Stimulated activated CD8-positive, alpha-beta memory T cell treated with anti-CD3 and anti-CD28 coated beads, Interleukin-15, amount 100 ng/mL, for 24 hours (primary cell): Measurements from ENCODE around the gene FSD1L.
"Not testable (repeated sequence)": the region's sequence is repeated elsewhere in the genome, so short reads cannot be mapped to it uniquely, and the experiment has no call there.

Source experiments
- DNase-seq: peaks from one replicate; pipeline ENCODE4 v3.0.0-alpha.2; 2020; ENCODE audit warnings: low read depth

FSD1L gene

DNA sequence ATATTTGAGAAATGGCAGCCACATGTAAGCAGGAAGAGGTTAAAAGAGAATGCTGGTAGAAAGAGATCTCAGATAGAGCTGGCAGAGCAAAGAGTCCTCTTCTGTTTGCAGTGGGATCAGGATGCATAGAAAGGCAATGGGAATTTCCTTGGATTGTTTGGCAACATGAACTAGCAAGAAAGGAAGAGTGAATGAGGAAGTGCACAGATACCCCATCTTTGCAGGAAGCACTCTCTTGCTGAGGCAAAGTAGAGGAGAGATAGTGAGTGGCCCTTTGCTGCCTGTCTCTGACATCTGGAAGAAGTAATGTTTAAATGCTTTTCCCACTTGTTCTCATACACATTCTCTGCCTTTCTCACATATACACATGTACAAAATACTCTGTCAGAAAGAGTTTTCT, 124.6 kb downstream of the FSD1L start:
- no peak for DNase-seq

DNA sequence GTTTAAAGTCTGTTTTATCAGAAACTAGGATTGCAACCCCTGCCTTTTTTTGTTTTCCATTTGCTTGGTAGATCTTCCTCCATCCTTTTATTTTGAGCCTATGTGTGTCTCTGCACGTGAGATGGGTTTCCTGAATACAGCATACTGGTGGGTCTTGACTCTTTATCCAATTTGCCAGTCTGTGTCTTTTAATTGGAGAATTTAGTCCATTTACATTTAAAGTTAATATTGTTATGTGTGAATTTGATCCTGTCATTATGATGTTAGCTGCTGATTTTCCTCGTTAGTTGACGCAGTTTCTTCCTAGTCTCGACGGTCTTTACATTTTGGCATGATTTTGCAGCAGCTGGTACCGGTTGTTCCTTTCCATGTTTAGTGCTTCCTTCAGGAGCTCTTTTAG, 132.1 kb downstream of the FSD1L start:
- not testable (repeated sequence) for DNase-seq

DNA sequence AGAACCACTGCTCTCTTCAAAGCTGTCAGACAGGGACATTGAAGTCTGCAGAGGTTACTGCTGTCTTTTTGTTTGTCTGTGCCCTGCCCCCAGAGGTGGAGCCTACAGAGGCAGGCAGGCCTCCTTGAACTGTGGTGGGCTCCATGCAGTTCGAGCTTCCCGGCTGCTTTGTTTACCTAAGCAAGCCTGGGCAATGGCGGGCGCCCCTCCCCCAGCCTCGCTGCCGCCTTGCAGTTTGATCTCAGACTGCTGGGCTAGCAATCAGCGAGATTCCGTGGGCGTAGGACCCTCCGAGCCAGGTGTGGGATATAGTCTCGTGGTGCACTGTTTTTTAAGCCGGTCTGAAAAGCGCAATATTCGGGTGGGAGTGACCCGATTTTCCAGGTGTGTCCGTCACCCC, 133.7 kb downstream of the FSD1L start:
- not testable (repeated sequence) for DNase-seq

DNA sequence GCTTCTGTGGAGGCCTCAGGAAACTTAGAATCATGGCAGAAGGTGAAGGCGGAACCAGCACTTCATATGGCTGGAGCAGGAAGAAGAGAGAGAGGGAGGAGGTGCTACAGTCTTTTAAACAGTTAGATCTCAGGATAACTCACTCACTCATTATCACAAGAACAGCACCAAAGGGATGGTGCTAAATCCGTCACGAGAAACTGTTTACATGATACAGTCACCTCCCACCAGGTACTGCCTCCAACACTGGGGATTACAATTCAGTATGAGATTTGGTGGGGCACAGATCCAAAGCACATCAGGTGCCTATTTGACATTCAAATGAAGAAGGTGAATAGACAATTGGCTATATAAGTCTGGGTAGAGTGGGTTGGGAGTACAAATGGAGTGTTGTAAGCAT, 145.3 kb downstream of the FSD1L start:
- no peak for DNase-seq
